GM23248 (cell line): ENCODE data around the gene MIOS. TPM values are rescaled to one million over a fixed set of nuclear protein-coding genes. Genes with fewer than 3 reads are reported as not detected.

Source experiments
- DNase-seq: peaks from one replicate; pipeline ENCODE4 v3.0.0-alpha.2; 2015
- H2AFZ ChIP-seq: fragments of 200-600 bp; sonication (generic); 2 replicates; pipeline ENCODE4 v1.6.1; 2016; ENCODE audit warnings: antibody characterized with exemption
- H3F3A ChIP-seq: fragments of 200-600 bp; sonication (generic); 2 replicates; pipeline ENCODE4 v1.6.1; 2016; ENCODE audit warnings: mild to moderate bottlenecking, antibody characterized with exemption, mixed run types; ENCODE audit not compliant: insufficient read depth
- H3K27ac ChIP-seq: fragments of 200-600 bp; sonication (generic); 2 replicates; pipeline ENCODE4 v1.5.1; 2016; ENCODE audit warnings: mild to moderate bottlenecking
- H3K27me3 ChIP-seq: fragments of 200-600 bp; sonication (generic); replicated peaks from 2 replicates; pipeline ENCODE4 v1.6.1; 2016; ENCODE audit warnings: mild to moderate bottlenecking; ENCODE audit not compliant: insufficient read depth
- H3K36me3 ChIP-seq: fragments of 200-600 bp; sonication (generic); 2 replicates; pipeline ENCODE4 v1.6.1; 2016; ENCODE audit warnings: low read depth, mild to moderate bottlenecking
- H3K4me1 ChIP-seq: fragments of 200-600 bp; sonication (generic); 2 replicates; pipeline ENCODE4 v1.6.1; 2016; ENCODE audit warnings: mild to moderate bottlenecking; ENCODE audit not compliant: insufficient read depth
- H3K4me2 ChIP-seq: fragments of 200-600 bp; sonication (generic); one replicate; pipeline ENCODE4 v1.6.1; 2016; ENCODE audit warnings: mild to moderate bottlenecking; ENCODE audit not compliant: unreplicated experiment
- H3K4me3 ChIP-seq: fragments of 200-600 bp; sonication (generic); 2 replicates; pipeline ENCODE4 v1.5.1; 2016; ENCODE audit warnings: mild to moderate bottlenecking
- H3K79me2 ChIP-seq: fragments of 200-600 bp; sonication (generic); 2 replicates; pipeline ENCODE4 v1.6.1; 2016; ENCODE audit warnings: mild to moderate bottlenecking; ENCODE audit not compliant: insufficient read depth
- H3K9ac ChIP-seq: fragments of 200-600 bp; sonication (generic); 2 replicates; pipeline ENCODE4 v1.6.1; 2016; ENCODE audit warnings: mild to moderate bottlenecking
- H3K9me2 ChIP-seq: fragments of 200-600 bp; sonication (generic); 2 replicates; pipeline ENCODE4 v1.6.1; 2016; ENCODE audit warnings: mixed run types, mild to moderate bottlenecking, moderate library complexity; ENCODE audit not compliant: insufficient read depth
- H3K9me3 ChIP-seq: fragments of 200-600 bp; sonication (generic); one replicate; pipeline ENCODE4 v1.6.1; 2017; ENCODE audit warnings: low read depth
- H4K20me1 ChIP-seq: fragments of 200-600 bp; sonication (generic); 2 replicates; pipeline ENCODE4 v1.6.0; 2016; ENCODE audit not compliant: insufficient read depth
- EZH2 ChIP-seq: fragments of 200-600 bp; sonication (generic); IDR thresholded peaks from 2 replicates; pipeline ENCODE4 v1.6.1; 2018; ENCODE audit warnings: antibody characterized with exemption, mild to moderate bottlenecking; ENCODE audit not compliant: insufficient read depth, poor library complexity, severe bottlenecking
- EZH2phosphoT487 ChIP-seq: fragments of 200-600 bp; sonication (generic); IDR thresholded peaks from 2 replicates; pipeline ENCODE4 v1.6.1; 2018; ENCODE audit warnings: antibody characterized with exemption, moderate library complexity, mild to moderate bottlenecking, low read depth; ENCODE audit not compliant: insufficient read depth
- WGBS, 2 experiments: methylation state at CpG; one replicate each; pipeline ENCODE4 v1.1.6; 2015 to 2017; ENCODE audit warnings: low lambda C conversion rate in 2 of 2, low coverage in 1 of 2; ENCODE audit errors: missing lambda C conversion rate in 2 of 2; 5-methylcytosine and 5-hydroxymethylcytosine counted together
- in situ Hi-C: fragments of 300-500 bp; cut with MboI; formaldehyde crosslinking; loops from 2 replicates; pipeline ENCODE4 v1.15.0; 2020
- polyA plus RNA-seq: library from polyadenylated mRNA; unstranded; fragments of >200 nt; fragmentation: Nextera tagmentation; extraction: Ambion mirVana; gene quantifications from 2 replicates; pipeline ENCODE4 v1.2.1, GENCODE V29; 2016
- total RNA-seq: library from RNA; depleted of rRNA; stranded (reverse); fragments of >200 nt; shearing (Covaris generic); gene quantifications from 2 replicates; pipeline ENCODE4 v1.2.3, GENCODE V29; 2014

MIOS gene
- total and polyA plus RNA-seq, 2 experiments from 2014 or later, result 13.3 to 29.7 TPM

- Histone ChIP-seq H3K9me3 (no peaks in the 10 kb centered on the region), H3K4me3 (no peak overlapping the region), H4K20me1 (no peaks in the 10 kb centered on the region), H3K9me2 (no peaks in the 10 kb centered on the region), H3K27me3 (no peaks in the 10 kb centered on the region), H3K79me2 (no peaks in the 10 kb centered on the region), H3K36me3 (no peaks in the 10 kb centered on the region), H2AFZ (no peak overlapping the region), H3K4me1 (no peaks in the 10 kb centered on the region), H3K9ac (no peak overlapping the region), H3K4me2 (no peak overlapping the region), H3K27ac (no peak overlapping the region), H3F3A (no peaks in the 10 kb centered on the region)
- DNase-seq, result no peak
- TF ChIP-seq EZH2 (no peak), EZH2phosphoT487 (no peak)
- 97 to 100% methylated on average over 2 of the region's 2 CpGs for WGBS, 2 experiments
- in situ Hi-C loops, result loop anchor here (5.0 to 25.0 kb wide), 3 partner anchors 110 to 575 kb away; no protein-coding TSS in a partner anchor
Observed at GRCh38 chr7:7537711-7538110, 29.0 kb upstream of the MIOS start.

GRCh38 chr7:7539152-7539551 is 27.5 kb upstream of the MIOS start:
- 62 to 65% methylated on average over 4 of the region's 4 CpGs for WGBS, 2 experiments
- TF ChIP-seq EZH2phosphoT487, result no peak
- TF ChIP-seq EZH2, result no peak
- in situ Hi-C loops, result loop anchor here (5.0 to 25.0 kb wide), 3 partner anchors 112 to 577 kb away; no protein-coding TSS in a partner anchor

GRCh38 chr7:7539711-7540110 is 27.0 kb upstream of the MIOS start:
- Histone ChIP-seq H4K20me1 (no peaks in the 10 kb centered on the region), H3K9me2 (no peaks in the 10 kb centered on the region), H3K4me1 (no peaks in the 10 kb centered on the region), H3K4me2 (no peak overlapping the region), H3K36me3 (no peaks in the 10 kb centered on the region), H3K4me3 (no peak overlapping the region), H2AFZ (no peak overlapping the region), H3K79me2 (no peaks in the 10 kb centered on the region), H3K27me3 (no peaks in the 10 kb centered on the region), H3F3A (no peaks in the 10 kb centered on the region), H3K27ac (no peak overlapping the region), H3K9ac (no peak overlapping the region), H3K9me3 (no peaks in the 10 kb centered on the region)
- no peak for TF ChIP-seq EZH2
- 96 to 97% methylated on average over 4 of the region's 4 CpGs for WGBS, 2 experiments
- in situ Hi-C loops, result loop anchor here (5.0 to 25.0 kb wide), 3 partner anchors 112 to 577 kb away; no protein-coding TSS in a partner anchor
- no peak for DNase-seq

More at GRCh38 chr7:7539152-7539551, 27.5 kb upstream of the MIOS start:
- Histone ChIP-seq H3K79me2 (no peaks in the 10 kb centered on the region), H3K4me1 (no peaks in the 10 kb centered on the region), H2AFZ (no peak overlapping the region), H3K36me3 (no peaks in the 10 kb centered on the region), H3K27ac (no peak overlapping the region), H3K4me2 (no peak overlapping the region), H3K9me2 (no peaks in the 10 kb centered on the region), H4K20me1 (no peaks in the 10 kb centered on the region), H3K27me3 (no peaks in the 10 kb centered on the region), H3K9ac (no peak overlapping the region), H3K4me3 (no peak overlapping the region), H3K9me3 (no peaks in the 10 kb centered on the region), H3F3A (no peaks in the 10 kb centered on the region)
- no peak for DNase-seq

- no peaks in the 10 kb centered on the region for H4K20me1 ChIP-seq
- no peaks in the 10 kb centered on the region for H3K4me1 ChIP-seq
- in situ Hi-C loops, result loop anchor here (25.0 kb wide), 1 partner anchor 580 kb away; no protein-coding TSS in a partner anchor
- no peak overlapping the region for H3K9ac ChIP-seq
- WGBS, 2 experiments, result 95 to 97% methylated on average over 4 of the region's 4 CpGs
- H2AFZ ChIP-seq, result no peak overlapping the region
- H3K79me2 ChIP-seq, result no peaks in the 10 kb centered on the region
- no peaks in the 10 kb centered on the region for H3K27me3 ChIP-seq
- no peak overlapping the region for H3K27ac ChIP-seq
- no peak overlapping the region for H3K4me2 ChIP-seq
- no peaks in the 10 kb centered on the region for H3K9me3 ChIP-seq
- TF ChIP-seq EZH2phosphoT487 (no peak), EZH2 (no peak)
- H3K9me2 ChIP-seq, result no peaks in the 10 kb centered on the region
- H3F3A ChIP-seq, result no peaks in the 10 kb centered on the region
- H3K36me3 ChIP-seq, result no peaks in the 10 kb centered on the region
- no peak overlapping the region for H3K4me3 ChIP-seq
- DNase-seq, result no peak
Observed at GRCh38 chr7:7542251-7542835, 24.3 kb upstream of the MIOS start.

- Histone ChIP-seq H2AFZ (no peak overlapping the region), H3K9ac (no peak overlapping the region), H3K9me2 (no peaks in the 10 kb centered on the region), H3K4me2 (no peak overlapping the region), H3F3A (peaks cover 5% of the 10 kb centered on the region), H3K9me3 (no peaks in the 10 kb centered on the region), H3K36me3 (no peaks in the 10 kb centered on the region), H3K4me3 (no peak overlapping the region), H3K79me2 (no peaks in the 10 kb centered on the region), H3K27ac (no peak overlapping the region), H3K27me3 (no peaks in the 10 kb centered on the region), H3K4me1 (peaks cover 6% of the 10 kb centered on the region), H4K20me1 (no peaks in the 10 kb centered on the region)
- in situ Hi-C loops, result loop anchor here (25.0 kb wide), 1 partner anchor 586 kb away; no protein-coding TSS in a partner anchor
- DNase-seq, result no peak
- WGBS, 2 experiments, result 96 to 100% methylated on average over 3 of the region's 3 CpGs
- no peak for TF ChIP-seq EZH2
- no peak for TF ChIP-seq EZH2phosphoT487
Observed at GRCh38 chr7:7548407-7548806, 18.3 kb upstream of the MIOS start.
